Transverse colon (tissue), 4 donors: ENCODE data around the gene METTL8.

Source experiments
- EP300 ChIP-seq: sonication (generic); formaldehyde crosslinking; IDR thresholded peaks from one replicate; pipeline ENCODE4 v1.6.1; 2017; ENCODE audit warnings: antibody characterized with exemption, low read depth
- POLR2A ChIP-seq: fragments of 450-650 bp; IDR thresholded peaks from one replicate; pipeline ENCODE4 v1.6.1; 2016; ENCODE audit warnings: antibody characterized with exemption, mild to moderate bottlenecking, moderate library complexity
- POLR2AphosphoS5 ChIP-seq, 3 donors: sonication (generic); formaldehyde crosslinking; IDR thresholded peaks; one replicate each; pipeline ENCODE4 v1.6.1; 2016; ENCODE audit warnings: antibody characterized with exemption in 3 of 3
- TF ChIP-seq, protein P1 (sequence below), 5 experiments: fragments of 200-600 bp in 3 of 5; fragments of 450-650 bp in 2 of 5; sonication (generic) in 3 of 5; IDR thresholded peaks; 1 replicate in 2 of 5; 2 replicates in 3 of 5; pipeline ENCODE4 v1.5.1; 2016 to 2017; ENCODE audit warnings: antibody characterized with exemption in 5 of 5, inconsistent platforms in 3 of 5, mild to moderate bottlenecking in 2 of 5, moderate library complexity in 1 of 5

DNA sequence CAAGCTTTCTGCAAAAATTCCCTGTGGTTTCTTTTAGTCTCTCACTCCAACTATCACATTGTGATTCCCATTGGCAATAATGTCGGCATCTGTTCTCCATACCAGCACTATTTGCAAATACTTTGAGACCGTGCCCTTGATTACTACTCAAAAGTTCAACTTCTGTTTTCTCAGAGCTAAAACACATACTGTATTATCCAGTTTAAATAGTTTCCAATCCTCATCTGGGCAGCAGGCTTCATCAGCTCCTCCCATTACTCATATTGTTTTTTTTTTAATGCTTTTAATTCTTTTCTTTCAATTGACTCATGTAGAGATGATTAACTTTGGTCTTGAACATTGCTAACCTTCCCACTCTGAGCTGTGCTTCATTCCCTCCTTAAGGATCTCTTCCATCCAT, 135.8 kb downstream of the METTL8 start:
- TF ChIP-seq POLR2AphosphoS5 (IDR thresholded peaks at IDR 0.05) (no peak), EP300 (no peak), POLR2A (no peak)
- TF ChIP-seq, protein P1, sequence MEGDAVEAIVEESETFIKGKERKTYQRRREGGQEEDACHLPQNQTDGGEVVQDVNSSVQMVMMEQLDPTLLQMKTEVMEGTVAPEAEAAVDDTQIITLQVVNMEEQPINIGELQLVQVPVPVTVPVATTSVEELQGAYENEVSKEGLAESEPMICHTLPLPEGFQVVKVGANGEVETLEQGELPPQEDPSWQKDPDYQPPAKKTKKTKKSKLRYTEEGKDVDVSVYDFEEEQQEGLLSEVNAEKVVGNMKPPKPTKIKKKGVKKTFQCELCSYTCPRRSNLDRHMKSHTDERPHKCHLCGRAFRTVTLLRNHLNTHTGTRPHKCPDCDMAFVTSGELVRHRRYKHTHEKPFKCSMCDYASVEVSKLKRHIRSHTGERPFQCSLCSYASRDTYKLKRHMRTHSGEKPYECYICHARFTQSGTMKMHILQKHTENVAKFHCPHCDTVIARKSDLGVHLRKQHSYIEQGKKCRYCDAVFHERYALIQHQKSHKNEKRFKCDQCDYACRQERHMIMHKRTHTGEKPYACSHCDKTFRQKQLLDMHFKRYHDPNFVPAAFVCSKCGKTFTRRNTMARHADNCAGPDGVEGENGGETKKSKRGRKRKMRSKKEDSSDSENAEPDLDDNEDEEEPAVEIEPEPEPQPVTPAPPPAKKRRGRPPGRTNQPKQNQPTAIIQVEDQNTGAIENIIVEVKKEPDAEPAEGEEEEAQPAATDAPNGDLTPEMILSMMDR (IDR thresholded peaks at IDR 0.05) = no peak
